Prostate gland (tissue), 2 donors: Measurements from ENCODE around the gene CEP104.

ENCODE experiments used
- CTCF ChIP-seq, 4 experiments: fragments of 200-600 bp in 2 of 4; fragments of 450-650 bp in 2 of 4; sonication (generic) in 2 of 4; IDR thresholded peaks; 1 replicate in 3 of 4; 2 replicates in 1 of 4; pipeline ENCODE4 v1.5.1; 2016 to 2019; ENCODE audit warnings: antibody characterized with exemption in 4 of 4, mild to moderate bottlenecking in 2 of 4, moderate library complexity in 2 of 4
- POLR2A ChIP-seq: fragments of 450-650 bp; IDR thresholded peaks from one replicate; pipeline ENCODE4 v1.6.1; 2016; ENCODE audit warnings: antibody characterized with exemption, mild to moderate bottlenecking

GRCh38 chr1:3807769-3808168, 49.2 kb downstream of the CEP104 start:
- TF ChIP-seq CTCF (IDR thresholded peaks at IDR 0.05): no peak
- TF ChIP-seq POLR2A: no peak
